AG04449 (cell line): ENCODE measurements around the gene CCNG2.

Experiments
- CTCF ChIA-PET: fragments of 350-600 bp; formaldehyde crosslinking; extraction: SDS; loops from one replicate; lab custom pipeline; 2021; ENCODE audit warnings: antibody characterized with exemption; lab: Yijun Ruan, JAX
- POLR2A ChIA-PET: fragments of 400-600, 350-600 bp; formaldehyde crosslinking; extraction: SDS; loops from one replicate; lab custom pipeline; 2020; ENCODE audit warnings: antibody characterized with exemption, inconsistent platforms; lab: Yijun Ruan, JAX
- DNase-seq: peaks from one replicate; pipeline ENCODE4 v3.0.0-alpha.2; 2010; ENCODE audit warnings: low read depth, low spot score
- H3K4me3 ChIP-seq: 2 replicates; pipeline ENCODE4 v1.5.1; 2011; ENCODE audit warnings: low read depth, mild to moderate bottlenecking, control low read depth, low read length
- TF ChIP-seq, protein P1 (sequence below): IDR thresholded peaks from one replicate; pipeline ENCODE4 v1.5.1; 2011; ENCODE audit warnings: mild to moderate bottlenecking, moderate library complexity, low read length, control low read depth, inconsistent platforms; ENCODE audit not compliant: insufficient read depth; ENCODE audit errors: missing control alignments

CCNG2 gene

DNA sequence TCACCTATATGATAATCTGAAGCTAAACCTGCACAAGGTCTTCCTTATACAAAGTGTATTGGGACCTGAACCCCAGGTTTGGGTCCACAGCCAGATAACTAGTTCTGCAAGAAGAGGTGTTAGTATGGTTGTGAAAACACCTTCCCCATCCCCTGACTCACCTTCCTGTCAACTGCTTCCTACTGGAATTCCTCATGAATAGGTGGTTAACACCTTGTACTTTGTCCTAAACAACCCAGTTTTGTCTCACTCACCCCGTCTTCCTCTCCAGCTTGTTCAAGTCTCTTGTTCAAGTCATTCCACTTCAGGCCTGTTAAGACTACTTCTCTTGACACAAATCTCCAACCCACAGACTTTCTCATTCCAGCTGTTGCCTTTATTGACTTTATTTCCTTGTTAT, 45.5 kb downstream of the CCNG2 start:
- no peak overlapping the region for H3K4me3 ChIP-seq
- CTCF ChIA-PET, result interaction anchor here (1.1 to 13.1 kb wide), 22 partner anchors 8 to 784 kb away, joined by 3 to 222 read pairs (median 10); partner anchors contain the start of gene CCNI
- no peak for DNase-seq

DNA sequence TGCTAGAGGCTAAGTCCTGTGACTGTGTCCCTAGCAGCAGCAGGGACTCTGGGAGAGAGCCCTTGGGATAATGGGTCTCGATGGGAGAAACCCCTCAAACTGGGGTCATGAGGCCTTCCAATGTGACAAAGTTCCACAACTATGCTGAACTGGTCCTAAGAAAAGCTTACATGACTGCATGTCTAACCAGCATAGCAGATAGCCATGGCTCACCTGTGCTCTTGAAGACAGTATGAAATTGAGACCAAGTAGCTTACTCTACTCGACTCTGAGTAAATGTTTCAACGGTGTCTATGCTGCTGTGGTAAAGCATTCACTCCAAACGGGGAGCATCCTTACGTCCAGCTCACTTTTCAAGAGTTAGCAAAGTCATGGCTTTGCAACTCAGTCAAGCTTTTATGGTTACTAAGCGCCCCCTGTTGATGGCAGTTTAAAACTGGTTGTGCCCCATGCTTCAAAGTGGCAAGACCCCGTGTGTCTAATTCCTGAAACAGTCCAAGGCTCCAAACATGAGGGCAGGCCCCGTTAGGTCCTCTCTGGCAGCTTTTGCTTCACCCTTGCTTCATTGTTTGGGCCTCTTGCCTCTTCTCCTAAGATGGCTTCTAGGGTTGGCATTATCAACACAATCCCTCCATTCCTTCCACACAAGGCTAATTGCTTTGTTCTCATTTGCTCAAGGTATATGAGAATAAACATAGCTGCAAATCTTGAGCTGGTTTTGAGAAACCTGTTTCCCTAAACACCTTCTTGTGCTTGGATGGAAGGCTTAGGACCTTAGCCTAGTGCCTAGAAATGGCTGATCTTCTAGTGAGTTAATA, 46.6 kb downstream of the CCNG2 start:
- POLR2A ChIA-PET, result interaction anchor here (0.6 to 0.9 kb wide), 3 partner anchors 131 to 152 kb away, joined by 3 read pairs; no protein-coding TSS in a partner anchor
- peak; percentile 23 for DNase-seq
- H3K4me3 ChIP-seq, result no peak overlapping the region
- TF ChIP-seq, protein P1, sequence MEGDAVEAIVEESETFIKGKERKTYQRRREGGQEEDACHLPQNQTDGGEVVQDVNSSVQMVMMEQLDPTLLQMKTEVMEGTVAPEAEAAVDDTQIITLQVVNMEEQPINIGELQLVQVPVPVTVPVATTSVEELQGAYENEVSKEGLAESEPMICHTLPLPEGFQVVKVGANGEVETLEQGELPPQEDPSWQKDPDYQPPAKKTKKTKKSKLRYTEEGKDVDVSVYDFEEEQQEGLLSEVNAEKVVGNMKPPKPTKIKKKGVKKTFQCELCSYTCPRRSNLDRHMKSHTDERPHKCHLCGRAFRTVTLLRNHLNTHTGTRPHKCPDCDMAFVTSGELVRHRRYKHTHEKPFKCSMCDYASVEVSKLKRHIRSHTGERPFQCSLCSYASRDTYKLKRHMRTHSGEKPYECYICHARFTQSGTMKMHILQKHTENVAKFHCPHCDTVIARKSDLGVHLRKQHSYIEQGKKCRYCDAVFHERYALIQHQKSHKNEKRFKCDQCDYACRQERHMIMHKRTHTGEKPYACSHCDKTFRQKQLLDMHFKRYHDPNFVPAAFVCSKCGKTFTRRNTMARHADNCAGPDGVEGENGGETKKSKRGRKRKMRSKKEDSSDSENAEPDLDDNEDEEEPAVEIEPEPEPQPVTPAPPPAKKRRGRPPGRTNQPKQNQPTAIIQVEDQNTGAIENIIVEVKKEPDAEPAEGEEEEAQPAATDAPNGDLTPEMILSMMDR, result peak; percentile 63
- CTCF ChIA-PET, result interaction anchor here (0.6 to 13.1 kb wide), 58 partner anchors 9 to 785 kb away, joined by 3 to 222 read pairs (median 6); partner anchors contain the start of genes CCNI and SHROOM3

More for the DNA sequence above, 45.5 kb downstream of the CCNG2 start:
- POLR2A ChIA-PET, result no interaction called here
- TF ChIP-seq, protein P1, result no peak

DNA sequence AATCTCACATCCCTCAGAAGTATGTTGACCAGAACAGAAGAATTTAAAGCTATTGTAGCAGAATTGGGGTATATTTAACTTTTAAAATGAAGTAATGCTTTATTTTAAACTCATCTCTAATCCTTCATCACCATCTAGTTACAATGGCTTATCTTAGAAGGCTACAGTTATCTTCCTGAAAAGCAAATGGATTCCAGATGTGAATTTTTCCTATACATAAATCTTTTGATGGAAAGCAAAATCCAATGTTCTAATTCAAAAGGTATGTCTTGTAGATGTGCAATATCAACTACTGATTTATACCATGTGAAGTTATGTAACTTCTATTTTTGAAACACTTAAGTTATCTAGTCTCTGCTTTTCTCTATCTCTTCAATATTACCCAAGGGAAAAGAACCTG, 47.6 kb downstream of the CCNG2 start:
- TF ChIP-seq, protein P1, result no peak
- CTCF ChIA-PET, result interaction anchor here (0.7 to 13.1 kb wide), 33 partner anchors 8 to 770 kb away, joined by 3 to 222 read pairs (median 9); partner anchors contain the start of genes CCNI and SHROOM3
- POLR2A ChIA-PET, result no interaction called here

DNA sequence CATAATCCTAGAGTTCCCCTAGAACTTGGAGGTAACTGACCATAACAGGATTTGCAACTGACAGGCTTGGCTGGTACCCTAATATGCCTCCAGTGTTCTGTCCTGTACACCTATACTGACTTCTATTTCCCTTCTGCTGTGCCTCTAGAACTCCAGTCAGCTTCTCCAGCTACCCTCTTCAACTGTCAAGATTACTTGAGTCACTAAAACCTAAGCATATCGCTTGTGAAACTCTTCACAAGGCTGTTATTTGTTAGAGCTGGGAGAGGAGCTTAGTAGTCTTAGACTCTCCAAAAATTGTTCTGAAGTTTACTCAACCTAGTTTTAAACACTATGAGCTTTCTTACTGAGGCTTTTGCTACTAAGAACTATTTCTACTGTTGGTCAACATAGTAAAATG, 52.0 kb downstream of the CCNG2 start:
- ChIA-PET CTCF (interaction anchor here (1.0 to 13.1 kb wide), 2 partner anchors 10 to 113 kb away, joined by 3 to 222 read pairs; no protein-coding TSS in a partner anchor), POLR2A (no interaction called here)
- TF ChIP-seq, protein P1, result no peak
- no peak overlapping the region for H3K4me3 ChIP-seq
- no peak for DNase-seq

More for the DNA sequence above, 47.6 kb downstream of the CCNG2 start:
- no peak overlapping the region for H3K4me3 ChIP-seq
- DNase-seq, result no peak

DNA sequence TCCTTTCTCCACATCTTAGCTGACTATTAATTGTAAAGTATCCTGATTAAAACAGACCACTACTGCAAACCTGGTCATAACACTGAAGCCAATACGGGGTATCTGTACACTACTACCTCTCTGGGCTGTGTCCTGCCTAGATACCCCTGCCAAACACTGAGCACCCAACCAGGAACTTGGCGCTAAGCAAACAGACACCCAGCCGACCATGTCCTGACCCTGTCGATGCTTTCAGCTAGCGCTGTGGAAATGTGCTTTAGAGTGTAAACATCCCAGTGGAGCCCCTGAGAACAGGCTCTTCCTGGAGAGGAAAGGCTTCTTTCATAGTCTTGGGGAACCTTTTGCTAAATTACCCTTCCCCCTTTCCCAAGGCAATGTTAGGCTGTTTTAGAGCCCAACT, 52.9 kb downstream of the CCNG2 start:
- ChIA-PET POLR2A (no interaction called here), CTCF (interaction anchor here (1.0 kb wide), 1 partner anchor 11 kb away, joined by 3 read pairs; no protein-coding TSS in a partner anchor)
- TF ChIP-seq, protein P1, result no peak
- DNase-seq, result no peak
- no peak overlapping the region for H3K4me3 ChIP-seq

DNA sequence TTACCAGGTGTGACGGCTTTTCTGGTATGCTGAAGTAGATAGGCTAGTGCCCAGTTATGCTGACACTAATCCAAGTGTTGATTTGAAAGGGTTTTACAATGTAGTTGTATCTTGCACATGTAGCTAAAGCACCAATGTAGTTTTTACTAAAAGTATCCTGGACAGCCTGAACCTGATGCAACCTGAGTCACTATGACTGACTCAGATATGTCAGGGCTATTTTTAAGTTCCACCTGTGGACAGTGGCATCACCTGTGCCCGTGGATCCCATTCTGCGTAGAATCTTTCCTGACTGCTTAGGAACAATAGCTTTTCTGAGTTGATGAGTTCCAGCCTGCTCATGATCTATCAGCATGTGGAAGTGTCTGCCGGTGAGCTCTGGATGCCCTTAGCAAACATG, 58.1 kb downstream of the CCNG2 start:
- TF ChIP-seq, protein P1, result no peak
- ChIA-PET POLR2A (no interaction called here), CTCF (interaction anchor here (0.9 to 2.7 kb wide), 3 partner anchors 12 to 143 kb away, joined by 3 to 16 read pairs (median 3); no protein-coding TSS in a partner anchor)
- no peak for DNase-seq
- H3K4me3 ChIP-seq, result no peak overlapping the region
